ENCODE data around the gene ARCN1.

The ARCN1 gene

GRCh38 chr11:118527109-118527508 is 45.1 kb upstream of the ARCN1 start, which contains the start of gene TTC36:
TSS of gene TTC36 (plus strand) at chr11:118527474. CDS start at chr11:118527495, 21 bp downstream.
- DNase-seq (ENCODE audit: extremely low spot score) = no peak
- POLR2A ChIA-PET = no interaction called here
- TF ChIP-seq, protein P1, sequence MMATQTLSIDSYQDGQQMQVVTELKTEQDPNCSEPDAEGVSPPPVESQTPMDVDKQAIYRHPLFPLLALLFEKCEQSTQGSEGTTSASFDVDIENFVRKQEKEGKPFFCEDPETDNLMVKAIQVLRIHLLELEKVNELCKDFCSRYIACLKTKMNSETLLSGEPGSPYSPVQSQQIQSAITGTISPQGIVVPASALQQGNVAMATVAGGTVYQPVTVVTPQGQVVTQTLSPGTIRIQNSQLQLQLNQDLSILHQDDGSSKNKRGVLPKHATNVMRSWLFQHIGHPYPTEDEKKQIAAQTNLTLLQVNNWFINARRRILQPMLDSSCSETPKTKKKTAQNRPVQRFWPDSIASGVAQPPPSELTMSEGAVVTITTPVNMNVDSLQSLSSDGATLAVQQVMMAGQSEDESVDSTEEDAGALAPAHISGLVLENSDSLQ (IDR thresholded peaks at IDR 0.05) = no peak
- TF ChIP-seq LEF1 (IDR thresholded peaks at IDR 0.05; ENCODE audit: borderline replicate concordance) = no peak
- no peak for TF ChIP-seq FOXA1 (IDR thresholded peaks at IDR 0.05)
- no peak for TF ChIP-seq ELF4 (IDR thresholded peaks at IDR 0.05)
- TF ChIP-seq BHLHE40 (IDR thresholded peaks at IDR 0.05; ENCODE audit: borderline replicate concordance) = no peak
- TF ChIP-seq L3MBTL2 (conservative IDR thresholded peaks at IDR 0.05) = no peak
- TF ChIP-seq CTBP1 (IDR thresholded peaks at IDR 0.05; ENCODE audit: borderline replicate concordance) = no peak
- TF ChIP-seq ZNF384 (IDR thresholded peaks at IDR 0.05) = no peak
- no peak for TF ChIP-seq ARNT (IDR thresholded peaks at IDR 0.05)
- TF ChIP-seq NFRKB (IDR thresholded peaks at IDR 0.05) = no peak
- no peak for TF ChIP-seq HDGF (IDR thresholded peaks at IDR 0.05; ENCODE audit: borderline replicate concordance)
- TF ChIP-seq FOXK2 (IDR thresholded peaks at IDR 0.05) = no peak
- CTCF ChIA-PET = no interaction called here

GRCh38 chr11:118528511-118528910 is 43.7 kb upstream of the ARCN1 start:
- ChIA-PET POLR2A (no interaction called here), CTCF (no interaction called here)
- DNase-seq (ENCODE audit: extremely low spot score) = no peak
- TF ChIP-seq FOXM1 (IDR thresholded peaks at IDR 0.05; ENCODE audit: borderline replicate concordance) (no peak), CTBP1 (IDR thresholded peaks at IDR 0.05; ENCODE audit: borderline replicate concordance) (no peak), ARNT (IDR thresholded peaks at IDR 0.05) (no peak), SP1 (IDR thresholded peaks at IDR 0.05) (no peak), L3MBTL2 (conservative IDR thresholded peaks at IDR 0.05) (no peak), HDGF (IDR thresholded peaks at IDR 0.05; ENCODE audit: borderline replicate concordance) (no peak), BHLHE40 (IDR thresholded peaks at IDR 0.05; ENCODE audit: borderline replicate concordance) (no peak)
- TF ChIP-seq, protein P1 (IDR thresholded peaks at IDR 0.05) = no peak

DNA sequence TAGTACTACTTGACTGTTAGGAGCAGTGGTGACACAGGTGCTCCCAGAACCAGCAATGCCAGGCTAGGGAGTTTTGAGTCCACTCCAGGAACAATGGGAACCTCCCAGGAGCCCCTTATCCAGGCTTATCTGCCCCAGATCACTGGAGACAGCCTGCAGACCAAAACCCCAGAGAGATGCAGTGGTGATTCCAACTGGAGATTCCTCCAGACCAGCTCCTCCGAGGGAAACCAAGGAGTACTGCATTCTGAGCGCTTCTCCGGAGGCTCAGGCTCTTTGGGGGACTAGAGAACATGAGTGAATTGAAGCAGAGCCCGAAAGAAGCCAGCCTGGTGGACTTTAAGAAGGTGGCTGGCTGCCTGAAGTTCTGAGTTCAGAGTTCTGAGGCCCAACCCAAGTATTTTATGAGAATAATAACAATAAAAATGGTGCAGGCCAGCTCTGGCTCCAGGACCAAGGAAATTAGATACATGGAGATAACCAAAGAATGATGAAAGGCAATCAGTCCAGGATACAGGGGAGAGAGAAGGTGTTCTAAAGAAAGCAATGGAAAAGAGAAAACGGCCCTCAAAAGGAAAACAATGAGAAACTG is 42.5 kb upstream of the ARCN1 start:
- TF ChIP-seq ZNF384 (IDR thresholded peaks at IDR 0.05) = no peak
- TF ChIP-seq SP1 (IDR thresholded peaks at IDR 0.05) = no peak
- no peak for TF ChIP-seq LEF1 (IDR thresholded peaks at IDR 0.05; ENCODE audit: borderline replicate concordance)
- no peak for TF ChIP-seq BHLHE40 (IDR thresholded peaks at IDR 0.05; ENCODE audit: borderline replicate concordance)
- TF ChIP-seq ELF4 (IDR thresholded peaks at IDR 0.05) = no peak
- TF ChIP-seq FOXM1 (IDR thresholded peaks at IDR 0.05; ENCODE audit: borderline replicate concordance) = no peak
- TF ChIP-seq ARNT (IDR thresholded peaks at IDR 0.05) = no peak
- TF ChIP-seq, protein P1 (IDR thresholded peaks at IDR 0.05) = no peak
- no peak for TF ChIP-seq FOXA1 (IDR thresholded peaks at IDR 0.05)
- ChIA-PET POLR2A (no interaction called here), CTCF (no interaction called here)
- no peak for DNase-seq (ENCODE audit: extremely low spot score)

- no peak for DNase-seq (ENCODE audit: extremely low spot score)
- POLR2A ChIA-PET = interaction anchor here (1.0 to 1.1 kb wide), 2 partner anchors 21 to 38 kb away, joined by 3 read pairs; no protein-coding TSS in a partner anchor
- TF ChIP-seq L3MBTL2 (conservative IDR thresholded peaks at IDR 0.05) (0 out of 2 replicates have a peak, but pooled peaks have one; percentile 5), FOXK2 (IDR thresholded peaks at IDR 0.05) (no peak)
- CTCF ChIA-PET = interaction anchor here (0.5 kb wide), 1 partner anchor 12 kb away, joined by 3 read pairs; no protein-coding TSS in a partner anchor
These were observed 42.0 kb upstream of the ARCN1 start for GRCh38 chr11:118530180-118530682.

GRCh38 chr11:118530683-118531596 is 41.3 kb upstream of the ARCN1 start, which contains the start of gene TMEM25:
TSS of gene TMEM25 (plus strand) at chr11:118531192. CDS start at chr11:118531802, 610 bp downstream.
- TF ChIP-seq TARDBP (IDR thresholded peaks at IDR 0.05) = no peak
- TF ChIP-seq ELF4 (IDR thresholded peaks at IDR 0.05) = no peak
- TF ChIP-seq, protein P1 (IDR thresholded peaks at IDR 0.05) = no peak
- TF ChIP-seq SUZ12 (IDR thresholded peaks at IDR 0.05) = no peak
- TF ChIP-seq HDGF (IDR thresholded peaks at IDR 0.05; ENCODE audit: borderline replicate concordance) = no peak
- no peak for TF ChIP-seq SP1 (IDR thresholded peaks at IDR 0.05)
- TF ChIP-seq ZNF384 (IDR thresholded peaks at IDR 0.05) = no peak
- TF ChIP-seq ARNT (IDR thresholded peaks at IDR 0.05) = no peak
- no peak for TF ChIP-seq FOXK2 (IDR thresholded peaks at IDR 0.05)
- no peak for TF ChIP-seq LEF1 (IDR thresholded peaks at IDR 0.05; ENCODE audit: borderline replicate concordance)
- TF ChIP-seq NFRKB (IDR thresholded peaks at IDR 0.05) = no peak
- TF ChIP-seq FOXA1 (IDR thresholded peaks at IDR 0.05) = no peak
- TF ChIP-seq BHLHE40 (IDR thresholded peaks at IDR 0.05; ENCODE audit: borderline replicate concordance) = no peak
- no peak for TF ChIP-seq CTBP1 (IDR thresholded peaks at IDR 0.05; ENCODE audit: borderline replicate concordance)
- TF ChIP-seq FOXM1 (IDR thresholded peaks at IDR 0.05; ENCODE audit: borderline replicate concordance) = no peak
- peak; percentile 84 for DNase-seq (ENCODE audit: extremely low spot score)
- CTCF ChIA-PET = interaction anchor here (0.5 kb wide), 1 partner anchor 13 kb away, joined by 3 read pairs; no protein-coding TSS in a partner anchor
- POLR2A ChIA-PET = interaction anchor here (1.0 to 1.1 kb wide), 2 partner anchors 20 to 39 kb away, joined by 3 read pairs; no protein-coding TSS in a partner anchor
